Suppressor macrophage (primary cell): Measurements from ENCODE around the gene SLC28A1.

Experiments used
- DNase-seq, 4 experiments: peaks; one replicate each; pipeline ENCODE4 v3.0.0-alpha.2; 2020 to 2022

The SLC28A1 gene

GRCh38 chr15:84910928-84911623 lies 26.6 kb downstream of the SLC28A1 start:
- no peak for DNase-seq

GRCh38 chr15:84911879-84912660 lies 27.6 kb downstream of the SLC28A1 start:
- peak; percentile 40 to 66 (median 58) for DNase-seq

- no peak for DNase-seq
Measured at GRCh38 chr15:84913360-84913723, 28.9 kb downstream of the SLC28A1 start.

GRCh38 chr15:84914351-84914750 lies 29.9 kb downstream of the SLC28A1 start:
- DNase-seq: no peak

GRCh38 chr15:84914909-84915605 lies 30.6 kb downstream of the SLC28A1 start:
- peak; percentile 60 to 83 (median 74) for DNase-seq

- no peak for DNase-seq
Measured at GRCh38 chr15:84915606-84915958, 31.1 kb downstream of the SLC28A1 start.

- peak in 1 of 4 experiments; percentile 22 for DNase-seq
Measured at GRCh38 chr15:84917452-84917851, 33.0 kb downstream of the SLC28A1 start.

- no peak for DNase-seq
Measured at GRCh38 chr15:84919106-84919667, 34.7 kb downstream of the SLC28A1 start.

- DNase-seq: no peak
Measured at GRCh38 chr15:84921121-84921520, 36.7 kb downstream of the SLC28A1 start.

GRCh38 chr15:84922530-84922929 lies 38.1 kb downstream of the SLC28A1 start:
- DNase-seq: no peak

- DNase-seq: no peak
Measured at GRCh38 chr15:84924077-84924731, 39.7 kb downstream of the SLC28A1 start.

GRCh38 chr15:84924821-84925569 lies 40.5 kb downstream of the SLC28A1 start:
- peak in 1 of 4 experiments; percentile 14 for DNase-seq

- no peak for DNase-seq
Measured at GRCh38 chr15:84925906-84926305, 41.4 kb downstream of the SLC28A1 start.

- DNase-seq: no peak
Measured at GRCh38 chr15:84926491-84927230, 42.2 kb downstream of the SLC28A1 start.

GRCh38 chr15:84928843-84929168 lies 44.3 kb downstream of the SLC28A1 start:
- DNase-seq: no peak

- DNase-seq: peak in 2 of 4 experiments; percentile 20 to 25
Measured at GRCh38 chr15:84929795-84930603, 45.5 kb downstream of the SLC28A1 start.

- DNase-seq: no peak
Measured at GRCh38 chr15:84934942-84935729, 50.7 kb downstream of the SLC28A1 start.

- DNase-seq: peak; percentile 59 to 86 (median 77)
Measured at GRCh38 chr15:84937144-84937543, 52.7 kb downstream of the SLC28A1 start.

GRCh38 chr15:84938726-84939125 lies 54.3 kb downstream of the SLC28A1 start:
- no peak for DNase-seq

GRCh38 chr15:84940399-84940798 lies 55.9 kb downstream of the SLC28A1 start:
- DNase-seq: no peak
